CD1c-positive myeloid dendritic cell (primary cell): Measurements from ENCODE around the gene SH3BGRL2.

Experiments
- DNase-seq: peaks from one replicate; pipeline ENCODE4 v3.0.0-alpha.2; 2016; ENCODE audit errors: extremely low spot score

The SH3BGRL2 gene

DNA sequence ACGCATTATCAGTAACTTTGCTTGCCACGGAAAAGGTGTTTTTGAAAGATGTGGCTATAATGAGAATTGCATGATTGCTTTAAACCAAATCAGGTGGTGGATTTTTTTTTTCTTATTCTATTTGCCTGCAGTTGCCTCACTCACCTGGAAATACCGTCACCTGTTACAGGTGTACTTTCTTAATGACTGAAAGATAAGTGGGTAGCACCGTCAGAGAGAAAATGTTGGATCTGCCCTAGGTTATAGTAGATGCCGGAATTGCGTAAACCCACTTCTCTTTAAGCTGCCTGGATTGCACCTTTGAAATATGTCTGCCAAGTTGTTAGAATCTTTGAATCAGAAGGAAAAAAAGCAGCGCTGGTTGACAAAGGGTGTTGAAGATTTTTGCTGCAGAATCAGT is 68.5 kb downstream of the SH3BGRL2 start:
- no peak for DNase-seq

DNA sequence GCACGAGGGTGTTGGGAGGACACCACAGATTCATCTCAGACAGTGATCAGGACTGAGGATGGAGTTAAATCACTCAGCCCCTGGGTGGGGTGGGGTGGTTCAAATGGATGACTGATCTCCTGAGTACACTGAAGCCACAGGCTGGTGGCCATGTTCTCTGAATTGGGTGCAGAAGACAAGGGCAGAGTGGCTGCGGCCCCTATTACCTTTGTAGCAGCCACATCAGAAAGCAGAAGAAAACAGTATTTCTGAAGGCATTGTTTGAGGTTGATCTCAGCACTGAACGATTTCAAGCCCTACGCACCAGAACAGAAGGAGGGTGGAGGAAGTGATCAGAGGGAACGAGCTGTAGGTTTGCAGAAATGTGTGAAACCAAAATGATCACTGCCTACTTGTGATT is 71.6 kb downstream of the SH3BGRL2 start:
- DNase-seq: no peak

DNA sequence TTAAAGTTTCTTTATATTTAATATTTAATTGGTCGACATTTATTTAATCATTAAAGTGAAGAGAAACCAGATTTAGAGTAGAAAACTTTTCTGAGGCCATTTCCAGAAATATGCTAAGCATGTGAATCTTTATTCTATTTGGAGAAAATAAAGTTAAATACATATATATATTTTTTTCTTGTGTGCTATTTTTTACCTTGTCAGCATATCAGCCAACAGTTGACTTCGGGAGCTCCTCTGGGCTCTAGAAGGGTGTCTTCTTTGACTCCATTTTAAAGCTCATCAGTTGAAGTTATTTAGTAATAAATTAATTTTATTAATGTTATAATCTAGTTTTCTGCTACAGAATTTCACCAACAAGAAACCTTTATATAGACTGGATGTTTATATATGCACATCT is 73.1 kb downstream of the SH3BGRL2 start:
- DNase-seq: no peak

GRCh38 chr6:79705456-79705995 is 74.4 kb downstream of the SH3BGRL2 start:
- no peak for DNase-seq

DNA sequence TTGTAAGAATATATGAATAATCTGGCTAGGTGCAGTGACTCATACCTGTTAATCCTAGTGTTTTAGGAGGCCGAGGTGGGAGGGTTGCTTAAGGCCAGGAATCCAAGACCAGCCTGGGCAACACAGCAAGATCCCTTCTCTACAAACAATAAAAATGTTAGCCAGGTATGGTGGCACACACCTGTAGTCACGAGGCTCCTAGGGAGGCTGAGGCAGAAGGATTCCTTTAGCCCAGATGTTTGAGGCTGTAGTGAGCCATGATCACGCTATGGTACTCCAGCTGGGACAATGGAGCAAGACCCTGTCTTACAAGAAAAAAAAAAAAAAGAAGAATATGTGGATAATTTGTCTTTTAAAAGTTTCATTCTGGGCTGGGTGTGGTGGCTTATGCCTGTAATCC is 75.4 kb downstream of the SH3BGRL2 start:
- DNase-seq: no peak

GRCh38 chr6:79707621-79708020 is 76.5 kb downstream of the SH3BGRL2 start:
- no peak for DNase-seq

GRCh38 chr6:79708095-79708791 is 77.1 kb downstream of the SH3BGRL2 start:
- DNase-seq: no peak

DNA sequence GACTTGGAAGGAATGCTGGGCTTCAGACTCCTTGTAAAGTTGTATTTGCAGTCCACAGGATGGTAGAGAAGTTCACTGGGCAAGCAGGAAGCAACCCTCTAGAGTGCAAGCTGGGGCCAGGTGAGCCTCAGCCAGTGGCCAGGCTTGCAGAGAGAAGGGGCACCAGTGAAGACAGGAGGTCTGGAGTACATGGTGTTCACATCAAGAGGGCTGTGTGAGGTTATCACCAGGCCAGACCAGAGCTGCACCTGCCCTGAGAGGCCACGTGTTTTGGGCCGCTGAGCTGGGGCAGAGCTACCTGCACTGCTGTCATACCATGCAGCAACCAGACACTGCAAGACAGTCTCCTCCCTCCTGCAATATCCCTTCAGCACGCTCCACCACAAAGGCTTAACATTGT is 79.0 kb downstream of the SH3BGRL2 start:
- DNase-seq: no peak

DNA sequence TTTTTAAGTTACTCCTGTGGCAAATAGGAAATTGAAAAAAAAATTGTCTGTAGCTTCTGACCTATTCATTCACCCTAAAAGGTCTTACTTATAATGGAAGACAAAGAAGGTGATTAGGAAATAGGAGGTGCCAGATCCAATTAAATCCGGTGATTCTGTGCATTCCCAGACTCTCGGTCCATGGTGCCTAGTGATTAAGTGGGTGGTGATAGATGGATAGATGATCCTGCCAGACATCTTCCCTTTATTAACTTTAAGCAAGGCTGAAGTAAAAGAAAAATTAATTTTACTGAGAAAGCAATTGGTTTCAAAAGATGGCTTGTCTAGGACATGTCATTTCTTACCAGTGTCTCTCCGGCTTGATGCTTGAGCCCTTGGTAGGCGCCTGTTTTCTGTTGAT is 80.0 kb downstream of the SH3BGRL2 start:
- DNase-seq: no peak

DNA sequence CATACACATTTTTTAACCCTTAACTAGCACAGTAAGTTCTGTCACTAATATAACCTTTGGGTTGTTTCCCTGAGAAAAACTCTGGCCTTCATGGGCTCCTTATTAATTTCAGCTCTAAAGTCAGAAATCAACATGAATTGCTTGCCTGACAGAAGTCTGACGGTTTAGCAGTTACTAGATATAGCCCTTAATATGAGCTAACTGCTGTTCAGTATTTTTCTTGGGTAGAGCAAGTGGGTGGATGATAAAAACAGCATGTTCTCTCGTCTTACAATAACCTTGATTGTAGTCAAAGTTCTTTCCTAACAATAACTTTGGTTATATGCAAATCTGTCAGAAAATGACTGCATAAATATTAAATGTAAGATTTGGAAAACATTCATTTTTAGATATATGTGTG is 81.0 kb downstream of the SH3BGRL2 start:
- no peak for DNase-seq

GRCh38 chr6:79712616-79713135 is 81.5 kb downstream of the SH3BGRL2 start:
- no peak for DNase-seq

DNA sequence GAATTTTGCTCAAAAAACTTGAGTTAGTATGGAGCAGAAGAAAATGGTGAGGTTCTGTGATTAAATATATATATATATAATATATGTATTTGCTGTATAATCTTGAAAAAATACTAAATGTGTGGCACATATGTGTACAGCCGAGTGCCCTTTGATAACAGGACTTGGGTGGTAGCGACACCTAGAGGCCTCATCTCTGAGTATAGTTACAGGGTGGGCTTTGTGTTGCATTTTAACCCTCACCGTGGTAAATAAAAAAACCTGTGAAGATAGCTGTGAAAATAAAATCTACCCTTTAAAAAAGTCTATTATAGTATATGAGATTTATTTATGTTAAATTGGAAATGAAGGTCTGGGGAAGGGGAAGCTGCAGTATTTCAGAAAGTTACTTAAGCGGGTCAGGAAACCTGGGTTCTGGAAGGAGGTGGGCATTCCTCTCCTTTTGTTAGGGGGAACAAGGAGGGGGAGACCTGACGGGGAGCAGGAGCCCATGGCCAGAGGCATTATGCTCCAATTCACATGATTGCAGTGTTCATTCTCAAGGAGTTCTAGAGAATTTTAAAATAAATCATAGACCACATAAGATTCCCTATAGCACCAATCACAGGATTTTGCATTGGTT is 82.7 kb downstream of the SH3BGRL2 start:
- DNase-seq: peak; percentile 9

DNA sequence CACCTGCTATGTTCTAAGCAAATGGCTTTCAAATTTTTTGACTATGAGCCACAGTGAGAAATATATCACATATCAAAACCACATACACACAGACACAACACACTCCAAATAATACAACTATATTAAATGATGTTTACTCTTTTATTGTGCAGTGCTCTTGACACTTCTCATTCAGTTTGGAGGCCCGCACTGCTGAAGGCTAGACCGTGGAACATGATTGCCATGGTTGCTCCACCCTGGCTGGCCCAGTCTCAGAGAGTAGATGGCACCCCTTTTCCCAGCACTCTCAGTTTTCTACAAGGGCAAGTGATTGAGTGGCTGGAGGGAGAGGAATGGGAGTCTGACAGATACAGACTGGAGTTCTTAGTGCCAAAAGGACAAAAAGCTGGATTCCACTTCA is 86.9 kb downstream of the SH3BGRL2 start:
- DNase-seq: no peak

DNA sequence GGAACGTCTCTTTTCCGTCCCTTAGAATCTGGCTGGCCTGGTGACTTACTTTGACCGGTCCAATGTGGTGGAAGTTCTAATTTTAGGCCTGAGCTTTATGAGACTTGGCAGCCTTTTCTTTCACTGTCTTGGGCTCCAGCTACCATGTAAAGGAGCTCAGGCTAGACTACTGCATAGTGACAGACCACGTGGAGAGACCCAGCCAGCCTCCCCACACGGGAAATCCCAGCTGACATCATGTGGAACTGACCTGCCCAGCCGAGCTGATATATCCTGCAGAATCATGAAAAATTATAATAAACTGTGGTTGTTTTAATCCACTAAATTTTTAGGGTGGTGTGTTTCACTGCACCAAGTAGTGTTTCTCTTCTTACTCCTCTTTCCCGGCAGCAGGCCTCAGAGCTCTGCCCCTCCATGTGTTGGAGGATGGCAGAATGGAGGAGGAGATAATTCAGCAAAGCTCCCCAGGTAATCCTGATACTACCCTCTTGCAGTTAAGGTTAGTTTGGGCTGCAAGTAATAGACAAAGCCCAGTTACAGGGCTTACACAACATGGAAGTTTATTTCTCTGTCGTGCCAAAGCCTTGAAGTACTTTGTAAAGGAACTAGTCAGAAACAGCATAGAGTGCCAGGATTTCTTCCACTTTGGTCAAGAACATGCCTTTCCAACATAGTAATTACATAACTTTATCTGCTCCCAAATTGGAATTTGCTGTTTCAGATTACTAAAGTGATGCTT is 87.5 kb downstream of the SH3BGRL2 start:
- DNase-seq: no peak

DNA sequence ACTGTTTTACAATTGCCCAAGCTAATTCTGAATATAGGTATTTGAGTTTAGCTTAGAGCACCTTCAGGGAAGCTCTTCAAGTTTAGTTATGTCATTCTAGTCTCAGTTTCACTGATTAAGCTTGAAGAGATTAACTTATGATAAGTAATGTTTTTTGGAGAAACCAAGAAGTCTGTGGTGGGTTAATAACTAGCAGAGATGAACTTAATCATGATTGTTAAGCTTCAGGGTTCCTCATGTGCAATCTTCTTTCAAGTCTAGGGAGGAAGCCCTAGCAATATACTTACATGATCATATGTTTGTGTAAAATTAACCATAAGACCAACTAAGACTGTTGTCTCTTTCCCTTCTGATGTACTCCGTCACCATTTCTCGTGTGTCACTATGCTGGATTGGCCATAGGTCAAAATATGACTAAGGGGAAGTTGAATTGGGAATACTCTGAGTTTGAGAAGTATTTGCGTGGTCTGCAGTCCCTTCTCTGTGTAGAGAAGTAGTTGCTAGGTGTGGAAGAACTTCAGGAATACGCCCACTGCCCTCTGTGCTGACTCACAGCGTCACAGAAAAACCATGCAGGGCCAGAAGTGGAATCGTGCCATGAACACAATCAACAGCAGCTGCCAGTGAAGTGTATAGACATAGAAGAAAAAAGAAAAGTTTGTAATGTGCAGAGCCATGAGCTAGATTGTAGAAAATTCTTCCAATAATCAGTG is 88.3 kb downstream of the SH3BGRL2 start:
- no peak for DNase-seq

GRCh38 chr6:79724816-79725215 is 93.7 kb downstream of the SH3BGRL2 start:
- no peak for DNase-seq

- DNase-seq: no peak
Observed at GRCh38 chr6:79731471-79731870, 100.3 kb downstream of the SH3BGRL2 start.

DNA sequence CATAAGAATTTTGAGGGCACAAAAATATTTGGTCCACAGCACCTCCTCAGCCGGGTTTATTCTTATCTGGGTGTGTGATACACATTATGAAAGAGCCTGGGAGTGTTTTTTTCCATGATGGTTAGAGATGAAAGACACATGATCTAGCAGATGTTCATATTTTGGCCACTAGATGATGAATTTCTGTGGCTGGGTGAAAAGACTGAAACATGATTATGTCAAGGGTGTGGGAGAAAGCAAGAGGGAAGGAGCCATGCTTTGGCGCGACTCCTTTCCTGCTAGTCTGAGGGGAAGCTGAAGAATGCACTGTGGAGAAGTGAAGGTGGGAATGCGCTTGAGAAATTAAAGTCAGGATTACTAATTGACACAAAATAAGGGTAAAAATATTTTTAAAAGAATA is 102.3 kb downstream of the SH3BGRL2 start:
- DNase-seq: no peak

GRCh38 chr6:79734374-79734773 is 103.2 kb downstream of the SH3BGRL2 start:
- DNase-seq: no peak

GRCh38 chr6:79735183-79735582 is 104.1 kb downstream of the SH3BGRL2 start:
- DNase-seq: no peak

DNA sequence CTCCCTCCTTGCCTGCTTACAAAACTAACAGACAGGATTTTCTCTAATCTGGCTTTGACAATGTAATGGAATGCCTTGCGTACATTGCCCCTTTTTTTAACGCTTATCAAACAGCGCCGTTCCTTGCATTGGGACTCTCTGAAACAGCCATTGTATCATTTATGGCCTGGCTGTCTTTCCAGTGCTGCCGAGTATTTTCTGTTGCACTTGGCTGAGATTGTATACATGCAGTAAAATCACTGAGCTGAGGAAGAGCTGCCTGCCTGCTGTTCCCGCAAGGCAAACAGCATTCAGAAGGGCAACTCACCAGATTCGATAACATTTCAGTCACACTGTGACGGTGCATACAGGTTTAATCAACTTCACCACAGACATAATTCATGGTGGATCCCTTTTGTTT is 106.0 kb downstream of the SH3BGRL2 start:
- DNase-seq: no peak

DNA sequence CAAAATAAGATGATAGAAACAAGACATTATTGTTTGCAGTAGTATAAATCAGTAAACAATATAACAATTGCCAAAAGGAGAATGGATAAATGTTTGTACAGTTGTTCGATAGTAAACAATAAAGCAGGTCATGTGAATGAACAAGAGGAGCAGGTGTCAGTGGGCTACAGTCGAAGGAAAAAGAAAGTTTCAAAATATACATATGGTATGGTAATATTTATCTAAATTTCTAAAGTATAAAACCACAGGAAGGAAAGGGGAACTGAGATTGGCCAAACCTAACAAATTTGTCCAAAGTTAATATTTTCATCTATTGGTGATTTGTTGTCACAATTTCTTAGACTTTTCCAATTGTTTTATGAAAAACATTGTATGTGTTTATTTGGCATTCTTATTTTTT is 110.9 kb downstream of the SH3BGRL2 start:
- DNase-seq: no peak
